Esophagus muscularis mucosa (tissue), 4 donors: ENCODE data around the gene TKTL1. TPM values are rescaled to one million over a fixed set of nuclear protein-coding genes. Genes with fewer than 3 reads are reported as not detected.

Experiments used
- DNase-seq: peaks from one replicate; pipeline ENCODE4 v3.0.0-alpha.2; 2017; ENCODE audit errors: extremely low spot score
- H3K27ac ChIP-seq, 4 donors: fragments of 200-600 bp; sonication (generic); replicated peaks in 1 of 4; 1 replicate in 3 of 4; 2 replicates in 1 of 4; pipeline ENCODE4 v1.5.1; 2016 to 2019; ENCODE audit warnings: mild to moderate bottlenecking in 1 of 4
- H3K27me3 ChIP-seq, 4 donors: fragments of 200-600 bp; sonication (generic); one replicate each; pipeline versions ENCODE4 v1.5.1 to v1.6.0; 2016 to 2019
- H3K36me3 ChIP-seq, 4 donors: fragments of 200-600 bp; sonication (generic); one replicate each; pipeline ENCODE4 v1.5.1; 2016 to 2019
- H3K4me1 ChIP-seq, 4 donors: fragments of 200-600 bp; sonication (generic); one replicate each; pipeline ENCODE4 v1.5.1; 2016 to 2019
- H3K4me3 ChIP-seq, 4 donors: fragments of 200-600 bp; sonication (generic); 1 replicate in 2 of 4; 2 replicates in 2 of 4; pipeline ENCODE4 v1.5.1; 2016 to 2019; ENCODE audit warnings: mild to moderate bottlenecking in 4 of 4, moderate library complexity in 1 of 4
- H3K9me3 ChIP-seq, 4 donors: fragments of 200-600 bp; sonication (generic); 1 replicate in 3 of 4; 2 replicates in 1 of 4; pipeline ENCODE4 v1.5.1; 2016 to 2019
- EP300 ChIP-seq: sonication (generic); formaldehyde crosslinking; IDR thresholded peaks from one replicate; pipeline ENCODE4 v1.6.1; 2017; ENCODE audit warnings: antibody characterized with exemption
- POLR2A ChIP-seq: fragments of 450-650 bp; IDR thresholded peaks from one replicate; pipeline ENCODE4 v1.6.1; 2017; ENCODE audit warnings: antibody characterized with exemption, moderate library complexity, mild to moderate bottlenecking, low read depth
- POLR2AphosphoS5 ChIP-seq, 2 donors: sonication (generic); formaldehyde crosslinking; IDR thresholded peaks; one replicate each; pipeline ENCODE4 v1.6.1; 2017; ENCODE audit warnings: antibody characterized with exemption in 2 of 2
- WGBS: methylation state at CpG from one replicate; pipeline ENCODE4 v1.1.5; 2018; 5-methylcytosine and 5-hydroxymethylcytosine counted together
- intact Hi-C: fragments of 100-400 bp; cut with DNase I; formaldehyde crosslinking; loops from one replicate; pipeline ENCODE4 v1.15.1; 2023
- total RNA-seq, 4 donors: library from RNA; depleted of rRNA; stranded (reverse); fragments of >200 nt; gene quantifications; one replicate each; pipeline versions ENCODE4 v1.1.0 to v1.2.1, GENCODE V29; 2016
- TF ChIP-seq, protein P1 (sequence below), 3 experiments: fragments of 200-600 bp in 2 of 3; fragments of 450-650 bp in 1 of 3; sonication (generic) in 2 of 3; IDR thresholded peaks; one replicate each; pipeline ENCODE4 v1.5.1; 2017 to 2019; ENCODE audit warnings: antibody characterized with exemption in 3 of 3, mild to moderate bottlenecking in 2 of 3, moderate library complexity in 1 of 3

The TKTL1 gene
- total RNA-seq, 4 donors from 2014 or later: not detected

DNA sequence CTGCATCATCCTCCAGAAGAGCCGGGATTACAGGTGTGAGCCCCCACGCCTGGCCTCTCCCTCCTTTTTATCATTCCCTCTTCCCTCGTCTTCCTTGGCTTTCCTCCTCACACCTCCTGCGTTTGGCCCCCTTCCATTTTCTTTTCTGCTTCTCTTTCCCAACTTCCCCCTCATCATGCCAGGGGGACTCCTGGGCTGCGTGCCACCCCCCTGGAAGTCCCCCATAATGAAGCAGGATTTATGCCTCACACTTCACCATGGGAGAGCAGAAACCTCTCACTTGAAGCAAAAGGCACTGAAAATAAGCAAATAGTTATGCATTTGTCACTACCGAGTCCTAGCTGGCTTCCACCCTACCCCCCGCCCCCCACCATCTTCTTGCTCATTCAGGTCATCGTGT is 7.9 kb downstream of the TKTL1 start:
- Histone ChIP-seq H3K4me3 (no peak overlapping the region), H3K27me3 (no peaks in the 10 kb centered on the region), H3K36me3 (no peaks in the 10 kb centered on the region), H3K9me3 (no peaks in the 10 kb centered on the region), H3K4me1 (peaks cover 0 to 4% (median 0%) of the 10 kb centered on the region in 4 donors), H3K27ac (no peak overlapping the region)
- intact Hi-C loops: no loop called here
- TF ChIP-seq EP300 (no peak), POLR2AphosphoS5 (IDR thresholded peaks at IDR 0.05) (no peak), POLR2A (no peak)
- TF ChIP-seq, protein P1, sequence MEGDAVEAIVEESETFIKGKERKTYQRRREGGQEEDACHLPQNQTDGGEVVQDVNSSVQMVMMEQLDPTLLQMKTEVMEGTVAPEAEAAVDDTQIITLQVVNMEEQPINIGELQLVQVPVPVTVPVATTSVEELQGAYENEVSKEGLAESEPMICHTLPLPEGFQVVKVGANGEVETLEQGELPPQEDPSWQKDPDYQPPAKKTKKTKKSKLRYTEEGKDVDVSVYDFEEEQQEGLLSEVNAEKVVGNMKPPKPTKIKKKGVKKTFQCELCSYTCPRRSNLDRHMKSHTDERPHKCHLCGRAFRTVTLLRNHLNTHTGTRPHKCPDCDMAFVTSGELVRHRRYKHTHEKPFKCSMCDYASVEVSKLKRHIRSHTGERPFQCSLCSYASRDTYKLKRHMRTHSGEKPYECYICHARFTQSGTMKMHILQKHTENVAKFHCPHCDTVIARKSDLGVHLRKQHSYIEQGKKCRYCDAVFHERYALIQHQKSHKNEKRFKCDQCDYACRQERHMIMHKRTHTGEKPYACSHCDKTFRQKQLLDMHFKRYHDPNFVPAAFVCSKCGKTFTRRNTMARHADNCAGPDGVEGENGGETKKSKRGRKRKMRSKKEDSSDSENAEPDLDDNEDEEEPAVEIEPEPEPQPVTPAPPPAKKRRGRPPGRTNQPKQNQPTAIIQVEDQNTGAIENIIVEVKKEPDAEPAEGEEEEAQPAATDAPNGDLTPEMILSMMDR (IDR thresholded peaks at IDR 0.05): no peak
- DNase-seq: no peak
- 71% methylated on average over 8 of the region's 8 CpGs for WGBS

DNA sequence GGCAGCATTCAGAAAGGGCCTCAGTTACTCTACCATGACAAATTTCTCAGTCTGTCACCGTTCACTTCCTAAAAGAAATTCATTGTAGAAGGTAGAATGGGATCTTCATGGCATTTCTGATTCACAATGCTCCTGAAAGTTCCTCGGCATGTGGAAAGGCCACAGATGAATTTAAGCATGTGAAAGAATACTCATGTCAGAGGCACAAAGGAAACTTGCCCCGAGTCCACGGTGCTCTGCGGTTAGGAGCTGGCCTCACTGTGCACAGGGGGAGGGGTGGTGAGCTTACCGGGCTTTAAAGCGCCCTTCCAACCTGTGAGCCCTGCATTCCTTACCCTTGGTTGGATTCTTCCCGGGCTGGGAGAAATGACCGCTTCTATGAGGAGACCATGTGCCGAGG is 9.3 kb downstream of the TKTL1 start:
- intact Hi-C loops: no loop called here

DNA sequence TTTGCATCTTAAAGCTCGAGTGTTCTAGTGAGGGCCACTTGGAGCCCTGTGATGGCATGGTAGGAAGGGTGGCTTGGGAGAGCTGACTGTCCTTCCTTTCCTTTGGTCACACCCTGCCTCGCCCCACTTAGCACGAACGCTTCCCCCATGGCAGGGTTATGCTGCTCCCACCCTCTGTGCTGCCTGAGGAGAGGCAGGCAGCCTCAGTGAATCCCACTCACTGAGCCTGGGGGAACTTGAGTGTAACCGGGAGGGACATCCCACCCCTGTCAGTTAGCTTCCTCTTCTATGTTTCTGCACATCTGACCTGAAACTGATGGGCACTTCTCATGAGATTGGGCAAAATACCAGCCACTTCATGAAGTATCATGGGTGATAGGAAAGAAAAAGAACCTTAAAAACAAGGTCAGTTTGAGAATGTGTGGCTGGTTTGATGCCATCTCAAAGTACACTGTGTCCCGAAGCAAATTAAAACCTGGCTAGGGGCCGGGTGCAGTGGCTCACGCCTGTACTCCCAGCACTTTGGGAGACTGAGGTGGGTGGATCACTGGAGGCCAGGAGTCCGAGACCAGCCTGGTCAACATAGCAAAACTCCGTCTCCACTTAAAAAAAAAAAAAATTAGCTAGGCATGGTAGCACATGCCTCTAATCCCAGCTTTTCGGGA is 10.1 kb downstream of the TKTL1 start:
- Histone ChIP-seq H3K9me3 (no peaks in the 10 kb centered on the region), H3K27ac (no peak overlapping the region), H3K27me3 (peaks cover 0 to 8% (median 0%) of the 10 kb centered on the region in 4 donors), H3K36me3 (no peaks in the 10 kb centered on the region), H3K4me3 (no peak overlapping the region), H3K4me1 (peaks cover 0 to 6% (median 0%) of the 10 kb centered on the region in 4 donors)
- WGBS: 83% methylated on average over 11 of the region's 11 CpGs
- DNase-seq: no peak
- intact Hi-C loops: no loop called here
- TF ChIP-seq, protein P1 (IDR thresholded peaks at IDR 0.05): no peak
- TF ChIP-seq EP300 (no peak), POLR2AphosphoS5 (IDR thresholded peaks at IDR 0.05) (no peak), POLR2A (no peak)

More for the DNA sequence above, 9.3 kb downstream of the TKTL1 start:
- no peak for TF ChIP-seq EP300
- TF ChIP-seq, protein P1 (IDR thresholded peaks at IDR 0.05): no peak
- no peak for TF ChIP-seq POLR2AphosphoS5 (IDR thresholded peaks at IDR 0.05)
- no peak for TF ChIP-seq POLR2A
- H3K27me3 ChIP-seq: no peaks in the 10 kb centered on the region
- 85% methylated on average over 10 of the region's 10 CpGs for WGBS
- H3K4me1 ChIP-seq: peaks cover 0 to 6% (median 0%) of the 10 kb centered on the region in 4 donors
- H3K4me3 ChIP-seq: no peak overlapping the region
- H3K36me3 ChIP-seq: no peaks in the 10 kb centered on the region
- DNase-seq: no peak
- H3K9me3 ChIP-seq: no peaks in the 10 kb centered on the region
- H3K27ac ChIP-seq: no peak overlapping the region

DNA sequence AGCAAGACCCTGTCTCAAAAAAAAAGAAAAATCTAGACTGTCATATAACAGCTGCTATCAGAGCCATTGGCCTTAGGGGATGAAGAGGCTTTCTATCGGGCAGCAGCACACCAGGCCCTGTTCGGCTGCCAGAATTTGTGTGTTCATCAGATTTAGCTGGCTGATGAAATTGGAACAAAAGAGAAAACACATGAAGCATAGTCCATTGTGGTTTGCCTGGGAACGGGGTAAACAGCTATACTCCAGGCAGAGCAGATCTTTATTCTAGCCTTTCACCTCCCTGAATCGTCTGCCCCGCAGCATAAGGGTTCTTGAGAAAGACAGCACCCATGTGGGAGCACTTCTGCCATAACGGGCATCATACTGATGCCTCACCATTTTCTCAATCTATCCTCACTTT is 11.6 kb downstream of the TKTL1 start:
- Histone ChIP-seq H3K27me3 (peaks cover 0 to 8% (median 0%) of the 10 kb centered on the region in 4 donors), H3K27ac (no peak overlapping the region), H3K4me3 (no peak overlapping the region), H3K4me1 (peaks cover 0 to 6% (median 0%) of the 10 kb centered on the region in 4 donors), H3K9me3 (no peaks in the 10 kb centered on the region), H3K36me3 (no peaks in the 10 kb centered on the region)
- 88% methylated on average over 6 of the region's 6 CpGs for WGBS
- TF ChIP-seq EP300 (no peak), POLR2A (no peak), POLR2AphosphoS5 (IDR thresholded peaks at IDR 0.05) (no peak)
- TF ChIP-seq, protein P1 (IDR thresholded peaks at IDR 0.05): no peak
- DNase-seq: no peak
- intact Hi-C loops: no loop called here
